ENCODE measurements around the gene ATP11A.
A peak's percentile ranks its signal among the peaks of the same experiment; 100 is the strongest.

Gene ATP11A

DNA sequence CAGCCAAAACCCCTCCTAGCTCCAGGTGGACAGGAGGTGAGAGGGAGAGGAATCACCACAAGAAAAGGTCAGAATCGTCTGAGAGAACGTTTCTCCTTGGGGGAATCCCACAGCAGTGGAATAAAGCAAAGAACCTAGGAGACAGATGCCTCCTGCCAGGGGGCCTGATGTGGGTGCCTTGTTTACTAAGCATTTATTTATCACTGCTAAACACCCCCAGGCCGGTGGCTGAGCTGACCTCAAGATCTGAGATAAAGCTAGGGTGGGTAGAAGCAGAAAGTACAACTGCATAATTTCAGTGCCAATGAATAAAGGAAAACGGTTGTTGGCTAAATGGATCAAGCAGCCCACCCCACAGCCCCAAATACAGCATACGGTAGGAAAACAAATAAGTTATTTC, 33.9 kb upstream of the ATP11A start:
- no peak for DNase-seq (ENCODE audit: low read depth)
- no peak overlapping the region for H3K4me3 ChIP-seq (ENCODE audit: low read length)
- TF ChIP-seq, protein P1, sequence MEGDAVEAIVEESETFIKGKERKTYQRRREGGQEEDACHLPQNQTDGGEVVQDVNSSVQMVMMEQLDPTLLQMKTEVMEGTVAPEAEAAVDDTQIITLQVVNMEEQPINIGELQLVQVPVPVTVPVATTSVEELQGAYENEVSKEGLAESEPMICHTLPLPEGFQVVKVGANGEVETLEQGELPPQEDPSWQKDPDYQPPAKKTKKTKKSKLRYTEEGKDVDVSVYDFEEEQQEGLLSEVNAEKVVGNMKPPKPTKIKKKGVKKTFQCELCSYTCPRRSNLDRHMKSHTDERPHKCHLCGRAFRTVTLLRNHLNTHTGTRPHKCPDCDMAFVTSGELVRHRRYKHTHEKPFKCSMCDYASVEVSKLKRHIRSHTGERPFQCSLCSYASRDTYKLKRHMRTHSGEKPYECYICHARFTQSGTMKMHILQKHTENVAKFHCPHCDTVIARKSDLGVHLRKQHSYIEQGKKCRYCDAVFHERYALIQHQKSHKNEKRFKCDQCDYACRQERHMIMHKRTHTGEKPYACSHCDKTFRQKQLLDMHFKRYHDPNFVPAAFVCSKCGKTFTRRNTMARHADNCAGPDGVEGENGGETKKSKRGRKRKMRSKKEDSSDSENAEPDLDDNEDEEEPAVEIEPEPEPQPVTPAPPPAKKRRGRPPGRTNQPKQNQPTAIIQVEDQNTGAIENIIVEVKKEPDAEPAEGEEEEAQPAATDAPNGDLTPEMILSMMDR (conservative IDR thresholded peaks at IDR 0.05; ENCODE audit: low read depth, low read length): no peak

DNA sequence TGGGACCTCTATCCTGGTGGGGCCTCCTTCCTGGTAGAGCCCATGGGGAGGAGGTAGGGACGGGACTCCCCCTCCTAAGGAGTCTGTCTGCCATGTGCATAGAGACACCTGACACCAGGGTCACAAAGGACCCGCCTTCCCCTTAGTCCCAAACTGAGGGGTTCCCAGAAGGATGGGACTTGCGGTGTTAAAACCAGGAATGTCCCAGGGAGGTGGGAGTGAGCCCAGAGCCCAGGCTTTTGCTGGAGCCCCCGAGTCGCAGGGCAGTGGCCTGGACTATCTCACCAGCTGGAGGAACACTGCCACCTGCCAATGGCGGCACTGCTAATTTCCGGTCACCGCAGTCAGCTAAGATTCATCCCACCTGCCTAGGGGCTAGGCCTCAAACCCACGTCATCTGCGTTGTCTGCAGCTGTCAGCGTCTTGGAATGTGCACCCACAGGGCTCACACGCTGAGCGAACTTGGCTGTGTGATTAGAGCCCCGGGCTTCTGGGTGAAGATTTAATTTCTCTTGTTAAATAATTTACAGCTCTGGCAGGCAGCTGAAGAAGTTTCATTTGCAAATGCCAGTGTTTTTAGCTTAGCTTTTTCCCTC, 31.9 kb upstream of the ATP11A start:
- peak; percentile 73 for DNase-seq (ENCODE audit: low read depth)
- no peak overlapping the region for H3K4me3 ChIP-seq (ENCODE audit: low read length)
- TF ChIP-seq, protein P1 (conservative IDR thresholded peaks at IDR 0.05; ENCODE audit: low read depth, low read length): no peak

DNA sequence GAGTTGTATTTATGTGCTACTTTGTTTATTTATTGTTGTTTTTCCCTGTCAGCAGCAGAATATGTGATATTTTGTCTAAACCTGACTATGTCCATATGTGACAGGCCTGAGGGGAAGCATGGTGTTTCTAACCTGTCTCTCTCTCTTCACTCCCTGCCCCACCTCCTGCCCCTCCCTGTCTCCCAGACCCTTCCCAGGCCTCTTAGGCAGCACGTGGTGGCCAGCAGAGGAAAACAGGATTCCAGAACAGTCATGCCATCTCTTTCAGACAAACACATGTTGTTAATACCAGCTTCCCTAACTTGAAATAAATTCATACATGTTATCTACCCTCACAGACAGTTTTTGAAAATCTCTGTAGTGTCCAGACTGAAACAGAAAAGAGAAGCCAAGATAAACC, 31.0 kb upstream of the ATP11A start:
- peak; percentile 58 for DNase-seq (ENCODE audit: low read depth)
- TF ChIP-seq, protein P1 (conservative IDR thresholded peaks at IDR 0.05; ENCODE audit: low read depth, low read length): no peak
- H3K4me3 ChIP-seq (ENCODE audit: low read length): no peak overlapping the region

DNA sequence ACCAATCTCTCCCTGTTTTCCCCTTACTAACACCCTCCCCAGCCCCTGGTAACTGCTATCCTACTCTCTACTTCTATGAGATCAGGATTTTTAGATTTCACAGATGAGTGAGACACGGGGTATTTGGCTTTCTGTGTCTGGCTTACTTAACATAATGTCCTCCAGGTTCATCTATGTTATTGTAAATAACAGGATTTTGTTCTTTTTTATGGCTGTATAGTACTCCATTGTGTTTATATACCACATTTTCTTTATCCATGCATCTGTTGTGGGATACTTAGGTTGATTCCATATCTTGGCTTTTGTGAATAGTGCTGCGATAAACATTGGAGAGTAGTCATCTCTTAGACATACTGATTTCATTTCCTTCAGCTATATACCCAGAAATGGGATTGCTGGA, 28.5 kb upstream of the ATP11A start:
- no peak overlapping the region for H3K4me3 ChIP-seq (ENCODE audit: low read length)
- TF ChIP-seq, protein P1 (conservative IDR thresholded peaks at IDR 0.05; ENCODE audit: low read depth, low read length): no peak
- DNase-seq (ENCODE audit: low read depth): no peak

DNA sequence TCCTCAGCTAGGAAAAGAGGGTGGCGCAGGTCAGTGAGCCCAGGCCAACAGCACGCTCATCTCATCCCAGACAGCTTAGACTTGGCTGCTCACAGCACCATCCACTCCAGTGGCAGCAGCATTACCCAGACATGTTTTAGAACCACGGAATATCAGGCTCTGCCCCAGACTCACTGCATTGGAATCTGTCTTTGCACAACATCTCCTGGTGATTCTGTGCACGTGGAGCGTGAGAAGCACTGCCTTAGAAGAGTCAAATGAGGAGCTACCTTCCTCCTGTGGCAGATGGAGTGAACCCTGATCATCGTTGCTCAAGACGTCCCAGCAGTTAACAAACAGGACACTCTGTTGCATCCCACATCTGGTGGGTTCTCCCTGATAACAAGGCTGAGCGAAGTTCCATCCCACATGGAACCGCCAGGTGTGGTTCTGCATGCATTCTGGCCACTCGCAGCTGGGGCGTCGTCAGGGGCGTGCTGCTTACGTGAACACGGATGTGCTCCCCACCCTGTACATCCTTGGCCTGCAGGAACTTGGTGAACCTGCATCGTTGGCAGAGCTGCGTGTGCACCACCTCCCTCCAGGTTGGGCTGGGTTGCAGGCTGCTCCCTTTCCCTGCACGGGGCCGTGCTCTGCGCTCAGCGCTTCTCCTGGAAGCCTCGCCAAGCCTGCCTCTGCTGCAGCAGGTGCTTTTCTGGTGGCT, 25.2 kb upstream of the ATP11A start:
- TF ChIP-seq, protein P1 (conservative IDR thresholded peaks at IDR 0.05; ENCODE audit: low read depth, low read length): no peak
- H3K4me3 ChIP-seq (ENCODE audit: low read length): no peak overlapping the region
- DNase-seq (ENCODE audit: low read depth): no peak

DNA sequence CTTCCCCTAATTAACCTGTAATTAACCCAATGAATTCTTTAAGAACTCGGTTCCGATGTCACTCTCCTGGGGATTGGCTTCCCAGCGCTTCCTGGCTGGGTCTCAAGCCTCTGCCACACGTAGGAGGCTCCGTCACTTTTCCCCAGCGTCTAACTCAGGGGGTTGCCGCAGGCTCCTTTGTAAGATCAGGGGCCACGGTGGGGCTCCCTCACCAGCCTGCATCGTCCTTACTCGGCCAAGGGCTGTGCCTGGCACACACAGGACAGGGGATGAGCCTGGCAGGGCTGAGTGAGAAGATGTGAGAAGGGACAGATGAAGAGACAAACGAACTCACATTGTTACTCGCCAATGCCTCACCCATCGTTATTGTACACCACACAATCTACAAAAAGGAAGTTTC, 20.9 kb upstream of the ATP11A start:
- no peak overlapping the region for H3K4me3 ChIP-seq (ENCODE audit: low read length)
- no peak for DNase-seq (ENCODE audit: low read depth)
- TF ChIP-seq, protein P1 (conservative IDR thresholded peaks at IDR 0.05; ENCODE audit: low read depth, low read length): no peak

DNA sequence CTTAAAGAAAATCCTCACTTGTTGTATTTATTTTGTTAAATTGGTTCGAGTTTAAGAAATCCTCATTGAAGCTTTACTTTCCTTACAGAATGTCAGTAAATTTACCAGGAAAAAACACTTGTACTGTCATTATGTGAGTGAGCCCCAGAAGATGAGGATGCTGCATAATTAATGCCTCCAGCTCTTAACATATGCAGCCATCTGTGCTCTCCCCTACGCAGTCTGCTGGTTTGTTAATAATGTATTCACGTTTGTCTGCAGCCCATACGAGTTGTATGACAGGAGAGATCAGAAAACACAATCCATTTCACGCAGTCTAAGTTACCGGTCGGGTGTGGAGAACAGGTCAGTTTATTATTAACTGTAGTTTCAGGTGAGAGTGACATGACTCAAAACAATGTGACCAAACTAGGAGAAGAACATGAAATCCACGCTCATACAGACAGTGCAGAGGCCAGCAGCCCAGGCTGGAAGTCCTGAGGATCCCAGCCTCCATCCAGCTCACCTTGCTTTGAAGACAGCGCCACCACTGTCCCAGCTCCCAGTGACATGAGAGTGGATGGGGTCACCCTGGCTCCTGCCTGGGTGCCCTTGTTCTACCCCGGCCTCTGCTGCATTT, 19.8 kb upstream of the ATP11A start:
- no peak for DNase-seq (ENCODE audit: low read depth)
- TF ChIP-seq, protein P1 (conservative IDR thresholded peaks at IDR 0.05; ENCODE audit: low read depth, low read length): no peak
- H3K4me3 ChIP-seq (ENCODE audit: low read length): no peak overlapping the region

Data from retinal pigment epithelial cell (primary cell).